Pancreas (tissue), 10 donors: ENCODE results near the gene CAMK1D. TPM values are rescaled to one million over a fixed set of nuclear protein-coding genes. Genes with fewer than 3 reads are reported as not detected.

Source experiments
- ATAC-seq, 4 donors: fragments of 200-7000 bp; cut with Tn5 transposase; one replicate each; pipeline versions ENCODE4 v1.8.0 to v1.9.1; 2020; ENCODE audit warnings: mild to moderate bottlenecking in 4 of 4, moderate library complexity in 4 of 4
- DNase-seq, 6 donors: peaks; one replicate each; pipeline ENCODE4 v3.0.0-alpha.2; 2020
- FAIRE-seq: peaks from 2 replicates; lab custom pipeline; 2012; peaks lifted over from hg19 to GRCh38; lab: Jason Lieb, UNC
- H3K27ac ChIP-seq, 4 donors: fragments of 200-600 bp; sonication (generic); 1 replicate in 3 of 4; 2 replicates in 1 of 4; pipeline versions ENCODE4 v1.5.0 to v1.8.0; 2020
- H3K27me3 ChIP-seq, 4 donors: fragments of 200-600 bp; one replicate each; pipeline ENCODE4 v1.8.0; 2021
- H3K36me3 ChIP-seq, 3 donors: fragments of 200-600 bp; sonication (generic) in 1 of 3; one replicate each; pipeline versions ENCODE4 v1.5.0 to v1.8.0; 2020 to 2021
- H3K4me1 ChIP-seq, 3 donors: fragments of 200-600 bp; one replicate each; pipeline ENCODE4 v1.8.0; 2021
- H3K4me3 ChIP-seq, 4 donors: fragments of 200-600 bp; sonication (generic) in 2 of 4; one replicate each; pipeline versions ENCODE4 v1.5.0 to v1.8.0; 2020 to 2021
- H3K9me3 ChIP-seq, 4 donors: fragments of 200-600 bp; one replicate each; pipeline ENCODE4 v1.8.0; 2021
- CTCF ChIP-seq, 4 donors: fragments of 200-600 bp; sonication (generic) in 3 of 4; IDR thresholded peaks; one replicate each; pipeline versions ENCODE4 v1.5.0 to v1.8.0; 2021; ENCODE audit warnings: antibody characterized with exemption in 4 of 4
- WGBS, 2 donors: extraction: QIAGEN DNeasy Blood & Tissue Kit; methylation state at CpG; one replicate each; pipeline ENCODE4 v1.1.7; 2013; 5-methylcytosine and 5-hydroxymethylcytosine counted together
- intact Hi-C, 3 donors: fragments of 100-400 bp; cut with DNase I; formaldehyde crosslinking; loops; one replicate each; pipeline versions ENCODE4 v1.11.1 to v1.14.2; 2022
- polyA plus RNA-seq, 2 donors: library from polyadenylated mRNA; stranded (reverse); fragments of 200-250 nt; gene quantifications; one replicate each; pipeline ENCODE4 v1.2.3, GENCODE V29; 2013
- total RNA-seq, 6 donors: library from RNA; stranded (reverse); fragmentation: NEBNext Ultra II Directional in 4 of 6; extraction: Animal tissue kit (Norgen Biotek cat#: 25700) in 4 of 6; gene quantifications; one replicate each; pipeline versions ENCODE4 v1.2.1 to v1.2.4, GENCODE V29; 2021 to 2023
- donor health status: healthy with polysubstance abuse.
- donor health status: DM: no; HTN: no; CAD: no; lungs with moderate emphysema.
- donor health status: DM: no; HTN: no; CAD: no.
- donor health status: control.
- donor health status: control.
- donor health status: Bipolar disorder and iron deficiency.
- donor health status: DM: yes; HTN: yes; CAD: no.
- donor health status: DM: no; HTN: no; CAD: no.
- donor health status: DM: no; HTN: no; CAD: no.
- donor health status: DM: yes; HTN: yes; CAD: no.

CAMK1D gene
- total and polyA plus RNA-seq, 8 donors: 2.9 to 30.1 (median 22.7) TPM

GRCh38 chr10:12705943-12706342, 356.6 kb downstream of the CAMK1D start:
- no peak for ATAC-seq
- peaks cover 0 to 47% (median 26%) of the 10 kb centered on the region in 3 donors for H3K4me1 ChIP-seq
- intact Hi-C loops: no loop called here
- TF ChIP-seq CTCF (IDR thresholded peaks at IDR 0.05): no peak
- H3K27me3 ChIP-seq: no peaks in the 10 kb centered on the region
- no peak for DNase-seq
- H3K27ac ChIP-seq: no peak overlapping the region
- no peaks in the 10 kb centered on the region for H3K9me3 ChIP-seq
- H3K36me3 ChIP-seq: no peaks in the 10 kb centered on the region
- H3K4me3 ChIP-seq: no peak overlapping the region
- FAIRE-seq: no peak
- 94 to 95% methylated on average over 4 of the region's 4 CpGs for WGBS, 2 donors

GRCh38 chr10:12707461-12708185, 358.3 kb downstream of the CAMK1D start:
- Histone ChIP-seq H3K36me3 (no peaks in the 10 kb centered on the region), H3K27ac (peak overlapping the region in 3 of 4 donors; percentile 11 to 66 (median 40)), H3K4me1 (peaks cover 0 to 44% (median 23%) of the 10 kb centered on the region in 3 donors), H3K9me3 (no peaks in the 10 kb centered on the region), H3K27me3 (no peaks in the 10 kb centered on the region), H3K4me3 (no peak overlapping the region)
- intact Hi-C loops: no loop called here
- 58 to 61% methylated on average over 10 of the region's 10 CpGs for WGBS, 2 donors
- FAIRE-seq: peak; percentile 57
- DNase-seq: peak in 2 of 6 donors; percentile 25 to 29
- peak; percentile 7 to 80 (median 64) for ATAC-seq
- TF ChIP-seq CTCF (IDR thresholded peaks at IDR 0.05): peak in 1 of 4 donors; percentile 20

- DNase-seq: no peak
- Histone ChIP-seq H3K36me3 (no peaks in the 10 kb centered on the region), H3K9me3 (no peaks in the 10 kb centered on the region), H3K27me3 (no peaks in the 10 kb centered on the region), H3K4me3 (no peak overlapping the region), H3K4me1 (peaks cover 0 to 43% (median 18%) of the 10 kb centered on the region in 3 donors), H3K27ac (no peak overlapping the region)
- no peak for FAIRE-seq
- no peak for TF ChIP-seq CTCF (IDR thresholded peaks at IDR 0.05)
- no peak for ATAC-seq
- intact Hi-C loops: no loop called here
- 66 to 70% methylated on average over 3 of the region's 3 CpGs for WGBS, 2 donors
Measured at GRCh38 chr10:12709000-12709401, 359.7 kb downstream of the CAMK1D start.

GRCh38 chr10:12709521-12709963, 360.2 kb downstream of the CAMK1D start:
- DNase-seq (no peak), FAIRE-seq (no peak), ATAC-seq (no peak)
- no peak overlapping the region for H3K27ac ChIP-seq
- no peaks in the 10 kb centered on the region for H3K9me3 ChIP-seq
- intact Hi-C loops: no loop called here
- no peak overlapping the region for H3K4me3 ChIP-seq
- 54 to 61% methylated on average over 4 of the region's 4 CpGs for WGBS, 2 donors
- H3K36me3 ChIP-seq: no peaks in the 10 kb centered on the region
- no peak for TF ChIP-seq CTCF (IDR thresholded peaks at IDR 0.05)
- H3K27me3 ChIP-seq: no peaks in the 10 kb centered on the region
- H3K4me1 ChIP-seq: peaks cover 0 to 38% (median 14%) of the 10 kb centered on the region in 3 donors

- H3K4me1 ChIP-seq: peaks cover 0 to 38% (median 14%) of the 10 kb centered on the region in 3 donors
- 90 to 91% methylated on average over 8 of the region's 8 CpGs for WGBS, 2 donors
- H3K27ac ChIP-seq: no peak overlapping the region
- no peak overlapping the region for H3K4me3 ChIP-seq
- H3K9me3 ChIP-seq: no peaks in the 10 kb centered on the region
- H3K27me3 ChIP-seq: no peaks in the 10 kb centered on the region
- no peak for ATAC-seq
- H3K36me3 ChIP-seq: no peaks in the 10 kb centered on the region
- no peak for FAIRE-seq
- no peak for TF ChIP-seq CTCF (IDR thresholded peaks at IDR 0.05)
- intact Hi-C loops: loop anchor here in 2 of 3 donors (10.0 kb wide), 2 partner anchors 445 to 455 kb away; no protein-coding TSS in a partner anchor
- no peak for DNase-seq
Measured at GRCh38 chr10:12710157-12710556, 360.8 kb downstream of the CAMK1D start.
